ENCODE measurements around the gene EIF4H.

The EIF4H gene

DNA sequence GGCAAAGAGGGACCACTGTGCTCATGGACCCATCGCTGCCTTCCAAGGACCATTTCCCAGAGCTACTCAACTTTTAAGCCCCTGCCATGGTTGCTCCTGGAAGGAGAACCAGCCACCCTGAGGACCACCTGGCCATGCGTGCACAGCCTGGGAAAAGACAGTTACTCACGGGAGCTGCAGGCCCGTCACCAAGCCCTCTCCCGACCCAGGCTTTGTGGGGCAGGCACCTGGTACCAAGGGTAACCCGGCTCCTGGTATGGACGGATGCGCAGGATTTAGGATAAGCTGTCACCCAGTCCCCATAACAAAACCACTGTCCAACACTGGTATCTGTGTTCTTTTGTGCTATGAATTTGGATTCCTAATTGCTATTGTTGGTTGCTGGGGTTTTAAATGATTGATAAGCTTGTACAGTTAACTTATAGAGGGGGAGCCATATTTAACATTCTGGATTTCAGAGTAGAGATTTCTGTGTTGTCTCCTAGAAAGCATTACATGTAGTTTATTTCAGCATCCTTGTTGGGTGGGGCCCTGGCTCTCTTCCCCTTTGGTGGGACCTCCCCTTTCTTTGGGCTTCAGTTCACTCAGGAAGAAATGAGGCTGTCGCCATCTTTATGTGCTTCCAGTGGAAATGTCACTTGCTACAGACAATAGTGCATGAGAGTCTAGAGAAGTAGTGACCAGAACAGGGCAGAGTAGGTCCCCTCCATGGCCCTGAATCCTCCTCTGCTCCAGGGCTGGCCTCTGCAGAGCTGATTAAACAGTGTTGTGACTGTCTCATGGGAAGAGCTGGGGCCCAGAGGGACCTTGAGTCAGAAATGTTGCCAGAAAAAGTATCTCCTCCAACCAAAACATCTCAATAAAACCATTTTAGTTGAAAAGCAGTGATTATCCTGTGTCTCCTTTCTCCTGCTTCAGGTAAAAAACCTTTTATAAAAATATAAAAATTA lies 55.1 kb downstream of the EIF4H start:
- DNase-seq = no peak

DNA sequence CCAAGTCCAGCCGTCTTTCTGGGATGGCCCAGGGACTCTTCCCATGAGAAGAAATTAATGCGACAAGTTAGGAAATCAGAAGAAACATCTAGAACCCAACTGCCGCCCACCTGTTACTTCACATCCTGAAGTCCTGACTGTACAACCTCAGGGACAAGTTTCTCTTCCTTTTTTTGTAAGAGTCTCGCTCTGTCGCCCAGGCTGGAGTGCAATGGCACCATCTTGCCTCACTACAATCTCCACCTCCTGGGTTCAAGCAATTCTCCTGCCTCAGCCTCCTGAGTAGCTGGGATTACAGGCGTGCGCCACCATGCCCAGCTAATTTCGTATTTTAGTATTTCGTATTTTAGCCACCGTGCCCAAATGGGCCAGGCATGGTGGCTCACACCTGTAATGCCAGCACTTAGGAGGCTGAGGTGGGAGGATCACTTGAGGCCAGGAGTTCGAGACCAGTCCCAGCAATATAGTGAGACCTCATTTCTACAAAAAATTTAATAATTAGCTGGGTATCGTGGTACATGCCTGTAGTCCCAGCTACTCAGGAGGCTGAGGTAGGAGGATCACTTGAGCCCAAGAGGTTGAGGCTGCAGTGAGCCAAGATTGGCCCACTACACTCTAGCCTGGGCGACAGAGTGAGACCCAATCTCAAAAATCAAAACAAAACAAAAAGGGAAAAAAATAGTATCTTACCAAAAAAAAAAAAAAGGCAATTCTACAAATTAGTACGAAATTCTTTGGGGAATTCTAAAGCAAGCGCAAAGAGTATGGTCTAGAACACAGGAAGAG lies 56.5 kb downstream of the EIF4H start:
- no peak for DNase-seq

DNA sequence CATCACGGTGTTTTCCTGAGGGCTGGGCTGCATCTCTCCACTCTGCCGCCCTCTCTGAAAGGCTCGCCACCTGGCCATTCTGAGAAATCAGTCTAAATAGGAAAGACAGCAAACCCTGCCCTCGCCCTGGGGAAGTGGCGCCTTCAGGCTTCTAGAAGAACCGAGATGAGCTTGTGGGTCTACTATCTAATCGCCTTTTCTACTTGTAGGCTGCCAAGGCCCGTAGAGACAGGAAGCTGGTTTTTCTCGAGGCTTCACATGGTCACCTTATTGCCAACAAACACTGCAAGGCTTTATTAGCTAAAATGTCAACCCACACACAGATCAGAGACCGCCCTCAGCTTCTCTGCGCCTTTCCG lies 57.1 kb downstream of the EIF4H start:
- DNase-seq = no peak

DNA sequence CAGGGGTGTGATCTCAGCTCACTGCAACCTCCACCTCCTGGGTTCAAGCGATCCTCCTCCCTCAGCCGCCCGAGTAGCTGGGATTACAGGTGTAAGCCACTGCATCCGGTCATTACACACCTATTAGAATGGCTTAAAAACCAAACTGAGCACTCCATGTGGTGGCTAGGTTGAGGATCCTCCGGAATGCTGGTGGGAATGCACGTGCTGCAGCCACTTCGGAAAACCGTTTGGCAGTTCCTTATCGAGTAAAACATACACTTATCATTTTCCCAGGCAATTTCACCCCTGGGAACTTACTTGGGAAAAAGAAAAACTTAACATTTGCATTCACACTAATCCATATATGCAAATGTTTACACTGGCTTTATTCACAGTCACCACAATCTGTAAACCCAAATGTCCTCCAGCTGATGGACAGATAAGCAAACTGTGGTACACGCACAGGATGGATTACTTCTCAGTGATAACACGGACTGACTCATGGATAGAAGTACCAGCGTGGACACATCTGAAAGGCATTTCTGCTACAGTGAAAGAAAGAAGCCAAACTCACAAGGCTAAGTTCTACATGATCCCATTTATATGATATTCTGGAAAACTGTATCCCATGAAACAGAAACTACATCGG lies 59.6 kb downstream of the EIF4H start:
- no peak for DNase-seq

DNA sequence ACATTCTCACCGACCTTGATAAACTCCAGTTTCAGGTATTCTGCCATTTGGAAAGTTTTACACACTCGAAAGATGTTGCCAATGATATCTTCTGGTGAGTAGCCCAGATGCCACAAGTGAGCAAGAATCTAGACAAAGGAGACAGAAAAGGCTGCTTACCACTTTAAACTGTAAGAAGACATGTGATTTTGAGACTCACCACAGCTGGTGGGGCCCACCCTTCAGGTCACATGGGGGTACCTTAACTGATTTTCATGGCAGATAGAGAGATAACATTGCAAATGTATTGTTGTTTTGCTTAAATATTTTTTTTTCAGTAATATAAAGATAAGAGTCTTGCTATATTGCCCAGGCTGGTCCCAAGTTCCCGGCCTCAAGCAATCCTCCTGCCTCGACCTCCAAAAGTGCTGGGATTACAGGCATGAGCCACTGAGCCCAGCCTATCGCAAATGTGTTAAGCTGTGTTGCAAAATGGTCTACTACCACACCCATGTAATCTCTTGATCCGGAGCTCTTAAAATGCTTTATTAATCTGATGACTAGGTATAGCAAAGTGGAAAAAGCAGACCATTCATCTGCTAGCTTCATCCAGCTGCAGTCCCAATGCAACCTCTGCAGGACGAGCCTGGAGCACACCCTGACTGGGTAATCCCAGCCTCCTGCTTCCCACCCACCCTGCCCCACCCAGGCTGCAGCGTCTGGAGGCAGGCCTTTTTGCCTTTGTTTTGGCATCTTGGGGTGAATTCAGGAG lies 61.5 kb downstream of the EIF4H start:
- DNase-seq = no peak

DNA sequence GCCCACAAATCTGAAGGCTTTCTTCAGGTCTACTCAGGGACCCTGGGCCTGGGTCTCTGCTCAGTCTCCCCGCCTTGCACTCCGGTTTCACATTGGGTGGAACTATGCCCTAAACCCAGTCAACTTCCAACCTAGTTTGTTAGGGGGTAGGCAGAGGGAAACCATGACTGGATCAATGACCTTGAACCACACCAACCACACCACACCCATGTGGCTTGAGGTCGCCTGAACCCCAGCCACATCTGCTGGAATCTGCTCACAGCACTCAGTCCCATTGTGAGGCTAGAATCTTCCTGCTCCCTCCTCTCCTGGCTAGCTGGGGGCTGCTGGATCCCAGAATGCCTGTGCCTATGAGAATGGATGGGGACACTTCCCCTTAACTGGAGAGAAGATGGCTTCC lies 62.1 kb downstream of the EIF4H start:
- DNase-seq = no peak

DNA sequence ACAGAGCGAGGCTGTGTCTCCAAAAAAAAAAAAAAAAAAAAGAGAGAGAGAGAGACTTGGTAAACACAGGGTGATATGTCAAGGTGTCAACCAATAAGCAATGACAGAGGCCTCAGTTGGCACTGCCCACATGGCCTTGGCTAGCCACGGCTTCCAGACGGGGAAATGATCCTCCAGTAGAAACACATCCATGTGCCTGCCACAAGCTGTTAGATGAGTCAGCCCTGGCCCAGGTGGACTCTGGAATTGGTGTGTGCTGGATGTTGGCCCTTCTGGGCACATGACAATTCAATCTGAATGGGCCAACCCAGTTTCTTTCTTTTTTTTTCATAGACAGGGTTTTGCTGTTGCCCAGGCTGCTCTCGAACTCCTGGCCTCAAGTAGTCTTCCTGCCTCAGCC lies 66.3 kb downstream of the EIF4H start:
- no peak for DNase-seq

DNA sequence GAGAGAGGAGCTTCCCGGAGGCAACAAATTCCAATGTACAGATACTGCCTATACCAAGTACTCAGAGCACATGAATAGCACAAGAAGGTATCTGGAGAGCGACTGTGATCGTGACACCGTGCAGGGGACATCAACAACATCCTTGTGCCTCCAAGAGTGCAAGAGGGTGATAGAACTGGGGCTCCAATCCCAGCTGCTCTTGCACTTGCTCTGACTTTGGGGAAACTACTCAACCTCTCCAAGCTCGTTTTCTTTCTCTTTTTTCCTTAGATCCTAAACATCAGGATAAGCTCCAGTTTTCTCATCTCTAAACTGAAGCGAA lies 67.9 kb downstream of the EIF4H start:
- no peak for DNase-seq

DNA sequence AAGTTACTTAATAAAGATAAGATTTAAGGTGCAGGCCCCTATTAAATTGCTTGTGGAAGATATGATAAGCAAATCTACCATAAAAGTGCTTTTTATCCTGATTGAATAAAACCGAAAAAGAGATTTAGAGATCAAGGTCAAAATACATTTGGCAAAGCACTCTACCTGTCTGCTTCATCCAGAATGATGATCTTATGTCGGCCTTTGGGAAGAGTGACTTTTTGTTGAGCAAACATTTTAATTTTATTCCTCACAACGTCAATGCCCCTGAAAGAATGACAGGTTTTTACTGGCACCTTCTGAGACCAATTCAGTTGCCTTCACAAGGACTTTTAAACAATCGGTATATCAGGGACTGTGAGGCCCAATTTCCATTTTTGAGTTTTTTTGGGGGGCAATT lies 72.3 kb downstream of the EIF4H start:
- DNase-seq = no peak
